ENCODE results near the gene STAT5A.

The STAT5A gene

DNA sequence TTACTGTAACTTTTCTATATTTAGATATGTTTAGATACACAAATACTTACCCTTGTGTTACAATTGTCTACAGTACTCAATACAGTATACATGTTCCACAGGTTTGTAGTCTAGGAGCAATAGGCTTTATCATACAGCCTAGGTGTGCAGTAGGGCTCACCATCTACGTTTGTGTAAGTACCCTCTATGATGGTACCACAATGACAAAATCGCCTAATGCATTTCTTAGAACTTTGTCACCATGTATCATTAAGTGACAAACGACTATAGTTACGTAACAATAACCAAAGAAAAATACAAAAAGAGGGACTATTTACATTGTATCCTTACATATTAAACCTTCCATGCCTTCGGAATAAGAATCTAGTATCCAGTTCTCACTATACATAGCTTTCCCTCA lies 20.1 kb upstream of the STAT5A start:
- DNase-seq (ENCODE audit: low read depth in 2 of 2) = no peak

DNA sequence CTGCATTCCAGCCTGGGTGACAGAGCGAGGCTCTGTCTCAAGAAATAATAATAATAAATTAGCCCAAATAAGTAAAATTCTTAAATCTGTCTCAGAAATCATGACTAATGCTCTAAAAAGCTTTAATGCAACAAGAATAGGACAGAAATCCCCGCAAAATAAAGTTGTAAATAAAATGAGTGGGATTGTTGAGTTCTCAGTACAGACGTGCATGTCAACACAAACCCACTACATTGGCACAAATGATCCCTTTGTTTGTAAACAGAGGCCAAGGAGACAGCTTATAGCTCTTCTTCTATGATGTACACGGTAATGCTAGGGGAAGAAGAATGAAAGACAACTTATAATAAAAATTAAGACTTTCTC lies 18.1 kb upstream of the STAT5A start:
- no peak for DNase-seq (ENCODE audit: low read depth in 2 of 2)

DNA sequence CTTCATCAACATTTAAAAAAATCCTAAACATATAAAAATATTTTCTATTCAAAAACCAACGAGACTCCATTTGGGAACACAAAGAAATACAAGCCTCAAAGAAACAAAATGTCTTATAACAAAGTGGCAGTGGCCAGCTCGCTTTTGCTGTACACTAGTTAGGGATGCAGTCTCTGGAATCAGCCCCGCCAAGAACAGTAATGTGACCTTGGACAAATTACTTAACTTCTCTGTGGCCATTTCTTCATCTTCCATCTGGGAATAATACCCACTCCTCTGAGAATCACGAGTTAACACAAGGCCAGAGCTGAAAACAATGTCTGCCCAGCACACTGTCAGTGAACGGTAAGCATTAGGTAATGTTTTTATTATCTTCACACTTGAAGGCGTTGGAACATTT lies 17.7 kb upstream of the STAT5A start:
- no peak for DNase-seq (ENCODE audit: low read depth in 2 of 2)

DNA sequence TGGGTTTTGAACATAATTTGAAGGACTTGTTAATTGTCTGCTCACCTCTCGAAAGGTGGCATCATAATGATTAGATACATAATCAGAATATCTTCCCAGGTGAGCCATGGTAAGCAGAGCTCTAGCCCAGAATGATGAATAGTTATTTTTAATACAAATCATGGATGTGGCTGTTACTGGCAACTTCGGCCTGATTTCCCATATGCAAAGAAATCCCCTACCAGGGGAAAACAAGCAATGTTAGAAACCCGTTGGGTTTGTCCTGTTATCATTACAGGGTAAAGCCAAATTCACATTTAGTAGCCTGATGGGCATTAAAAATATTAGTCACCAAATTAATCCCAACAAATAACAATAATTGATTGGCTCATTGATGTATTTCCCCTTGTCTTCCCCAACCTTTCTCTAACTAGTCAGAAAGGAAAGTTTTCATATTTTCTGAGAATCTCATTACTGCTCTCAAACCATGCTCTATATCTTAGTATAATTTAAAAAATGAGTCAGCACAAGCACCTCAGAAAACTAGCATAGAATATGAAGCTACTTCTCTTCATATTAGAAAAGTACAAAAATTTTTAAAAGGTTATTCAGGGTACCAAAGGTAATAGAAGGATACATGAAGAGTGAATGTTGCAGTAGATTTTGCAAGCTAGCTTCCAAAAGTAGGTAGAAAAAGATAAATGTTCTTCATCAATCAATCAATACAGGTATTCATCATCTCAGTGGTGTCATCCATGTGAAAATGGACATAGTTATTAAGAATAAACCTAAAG lies 17.1 kb upstream of the STAT5A start:
- no peak for DNase-seq (ENCODE audit: low read depth in 2 of 2)

DNA sequence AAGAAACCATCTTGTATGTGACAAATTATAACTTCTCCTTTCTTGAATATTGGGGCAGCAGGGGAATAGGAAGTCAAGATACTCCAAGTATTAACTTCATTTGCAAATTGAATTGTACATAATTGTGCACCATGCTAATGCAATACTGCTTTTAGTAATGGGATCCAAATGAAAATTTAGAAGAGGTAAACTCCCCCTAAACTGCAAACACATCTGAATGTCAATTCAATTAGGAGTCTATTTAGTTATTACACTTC lies 16.6 kb upstream of the STAT5A start:
- no peak for DNase-seq (ENCODE audit: low read depth in 2 of 2)

DNA sequence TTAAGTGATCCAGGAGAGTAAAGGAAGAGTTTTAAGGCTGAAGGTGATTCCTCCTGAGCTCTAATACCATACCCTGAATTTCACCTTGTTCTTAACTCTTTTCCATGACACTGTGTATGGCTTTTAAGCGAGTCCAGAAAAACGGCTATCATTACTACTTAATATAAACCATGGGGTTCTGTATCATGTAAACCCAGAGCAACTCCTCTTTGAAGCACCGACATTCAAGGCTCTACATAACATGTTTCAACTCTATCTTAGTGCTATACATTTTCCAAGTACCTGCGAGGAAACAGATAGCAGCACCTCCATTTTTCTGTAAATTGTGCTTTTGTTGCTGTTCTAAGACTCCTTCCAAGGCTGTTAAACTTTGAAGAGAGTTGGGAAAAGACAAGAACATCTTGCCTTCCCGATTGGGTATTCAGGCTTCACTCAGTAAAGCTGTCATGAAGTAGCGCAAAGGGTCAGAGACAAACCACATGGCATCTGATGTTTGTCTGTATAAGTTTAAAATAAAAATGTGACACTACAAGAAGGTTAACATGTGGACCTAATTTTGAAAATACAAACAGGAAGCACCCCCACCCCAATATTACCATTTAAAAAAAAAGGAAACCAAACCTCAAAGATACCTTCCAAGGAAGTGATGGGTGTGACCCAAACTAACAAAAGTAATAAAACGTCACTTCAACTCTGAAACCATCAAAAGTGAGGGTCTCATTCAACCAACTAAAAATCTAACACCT lies 16.0 kb upstream of the STAT5A start:
- DNase-seq (ENCODE audit: low read depth in 2 of 2) = no peak

DNA sequence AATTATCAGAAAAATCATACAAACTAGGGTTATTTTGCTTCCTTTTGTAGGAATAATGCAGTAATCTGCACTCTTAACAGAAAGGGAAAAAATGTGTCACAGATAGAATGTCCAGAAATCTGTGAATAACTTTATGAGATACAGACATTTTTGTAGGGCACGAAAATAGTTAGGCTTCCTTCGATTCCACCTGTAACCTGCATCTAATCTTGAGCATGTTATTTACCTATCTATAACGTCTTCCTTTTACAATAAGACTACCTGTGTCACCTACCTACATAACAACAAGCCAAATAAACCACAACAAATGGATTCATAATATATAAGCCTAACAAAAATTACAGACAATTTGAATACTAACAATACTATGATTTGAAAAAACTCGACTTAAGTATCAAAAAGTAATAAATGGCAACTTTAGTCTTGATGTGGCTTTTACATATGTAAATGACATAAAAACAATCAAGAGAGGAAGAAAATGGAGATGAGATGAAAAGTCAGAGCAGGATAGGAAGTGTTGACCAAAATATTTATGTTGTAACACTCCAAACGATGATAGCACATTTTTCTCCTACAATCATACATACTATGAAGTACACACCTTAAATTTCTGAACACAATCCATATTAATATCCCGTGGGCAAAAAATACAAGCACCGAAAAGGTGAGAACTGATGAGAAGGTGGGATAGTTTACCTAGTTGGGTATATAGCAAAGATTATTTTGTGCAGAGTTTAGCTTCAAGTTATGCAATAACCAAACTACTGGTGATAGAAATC lies 14.6 kb upstream of the STAT5A start:
- no peak for DNase-seq (ENCODE audit: low read depth in 2 of 2)

DNA sequence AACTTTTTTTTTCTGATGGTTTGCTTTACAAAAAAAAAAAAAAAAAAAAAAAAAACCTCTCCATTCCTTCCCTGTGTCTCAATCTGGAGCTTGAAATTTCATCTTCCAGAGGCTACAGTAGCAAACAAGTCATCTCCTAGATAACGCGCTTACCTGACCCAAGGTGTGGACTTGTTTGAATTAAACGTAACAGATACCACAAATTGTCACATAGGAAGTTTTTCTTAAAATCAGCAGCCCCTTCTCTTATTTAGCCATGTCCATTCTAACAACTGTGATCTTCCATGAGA lies 14.1 kb upstream of the STAT5A start:
- DNase-seq (ENCODE audit: low read depth in 2 of 2) = no peak

DNA sequence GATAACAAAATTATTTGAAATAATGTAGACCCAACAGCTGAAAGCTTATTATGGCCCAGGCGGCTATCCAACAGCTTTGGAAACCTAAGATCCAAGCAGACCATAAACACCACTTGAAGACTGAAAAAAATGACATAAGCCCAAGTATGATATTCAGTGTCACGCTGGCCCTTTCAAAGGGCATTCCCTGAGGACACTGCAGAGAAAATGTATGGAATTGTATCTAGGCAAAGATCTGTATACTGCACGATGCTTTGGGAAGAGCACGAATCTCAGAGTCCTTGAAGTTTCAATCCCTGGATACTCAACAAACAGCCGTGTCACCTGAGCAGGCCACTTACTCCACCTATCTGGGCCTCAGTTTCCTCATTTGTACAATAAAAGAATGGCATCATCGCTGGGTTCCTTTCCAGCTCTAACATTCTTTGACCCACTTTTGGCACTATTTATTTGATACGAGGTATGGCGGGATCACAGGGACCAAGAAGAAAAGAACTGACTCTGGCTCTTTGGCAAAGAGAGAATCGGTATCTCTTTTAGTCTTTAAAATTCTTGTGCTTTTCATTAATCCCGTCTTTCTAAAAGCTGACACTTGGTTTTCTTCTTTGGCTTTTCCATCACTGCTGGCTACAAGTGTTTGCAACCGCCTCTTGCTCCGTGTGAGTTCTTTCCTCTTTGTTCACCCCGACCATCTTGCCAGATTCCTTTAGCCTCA lies 13.3 kb upstream of the STAT5A start:
- DNase-seq (ENCODE audit: low read depth in 2 of 2) = no peak

DNA sequence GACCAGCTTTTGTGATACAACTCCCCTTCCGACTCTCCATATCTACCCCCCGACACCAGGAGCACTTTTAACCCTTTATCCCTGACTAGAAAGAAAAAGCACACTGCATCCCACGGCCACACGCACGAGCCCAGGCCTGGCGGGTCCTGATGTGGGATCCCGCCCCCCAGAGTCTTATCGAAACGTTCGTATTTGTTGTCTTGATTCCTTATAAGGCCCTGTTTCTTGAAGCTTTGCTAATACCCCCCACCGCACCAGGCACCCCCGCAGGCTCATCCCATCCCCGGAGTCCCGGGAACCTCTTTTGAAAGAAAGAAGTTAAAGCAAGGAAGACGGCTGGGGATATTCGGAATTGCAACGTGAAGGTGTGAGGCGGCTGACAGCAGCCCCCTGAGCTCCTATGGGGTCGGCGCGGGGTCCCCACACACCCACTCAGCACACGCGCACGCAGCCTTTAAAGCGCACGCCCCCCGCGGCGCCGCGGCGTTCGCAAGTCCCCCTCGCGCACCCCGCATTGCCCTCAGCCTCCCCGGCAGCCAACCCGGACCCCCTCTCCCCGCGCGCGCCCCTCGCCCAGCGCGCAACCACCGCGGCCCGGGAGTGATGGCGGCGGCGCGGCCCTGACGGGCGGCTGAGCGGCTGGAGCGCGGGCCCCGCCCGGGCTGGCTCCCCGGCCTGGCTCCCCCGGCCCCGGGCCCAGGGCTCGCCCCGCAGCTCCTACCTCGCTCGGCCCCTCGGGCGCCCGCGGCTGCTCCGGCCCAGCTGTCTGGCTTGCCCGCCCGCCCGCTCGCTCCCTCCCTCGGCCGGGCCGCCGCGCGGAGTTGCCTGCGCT lies 12.6 kb upstream of the STAT5A start:
- no peak for DNase-seq (ENCODE audit: low read depth in 2 of 2)

DNA sequence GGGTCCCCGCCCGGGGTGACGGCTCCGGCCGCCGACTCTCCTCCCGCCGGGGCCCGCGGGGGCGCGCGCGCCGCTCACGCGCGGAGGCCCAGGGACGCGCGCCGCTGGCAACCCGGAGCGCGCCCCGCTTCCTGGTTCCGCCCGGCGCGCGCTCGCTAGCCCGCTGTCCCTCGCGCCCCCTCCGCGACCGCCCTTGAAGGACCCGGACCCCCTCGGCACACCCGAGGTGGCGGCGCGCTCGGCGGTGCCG lies 12.0 kb upstream of the STAT5A start, which contains the start of gene STAT5B:
TSS of gene STAT5B (minus strand) at position 33 of the 250 bp plus-strand sequence. CDS start 44,264 bp downstream, outside the sequence.
- no peak for DNase-seq (ENCODE audit: low read depth in 2 of 2)

DNA sequence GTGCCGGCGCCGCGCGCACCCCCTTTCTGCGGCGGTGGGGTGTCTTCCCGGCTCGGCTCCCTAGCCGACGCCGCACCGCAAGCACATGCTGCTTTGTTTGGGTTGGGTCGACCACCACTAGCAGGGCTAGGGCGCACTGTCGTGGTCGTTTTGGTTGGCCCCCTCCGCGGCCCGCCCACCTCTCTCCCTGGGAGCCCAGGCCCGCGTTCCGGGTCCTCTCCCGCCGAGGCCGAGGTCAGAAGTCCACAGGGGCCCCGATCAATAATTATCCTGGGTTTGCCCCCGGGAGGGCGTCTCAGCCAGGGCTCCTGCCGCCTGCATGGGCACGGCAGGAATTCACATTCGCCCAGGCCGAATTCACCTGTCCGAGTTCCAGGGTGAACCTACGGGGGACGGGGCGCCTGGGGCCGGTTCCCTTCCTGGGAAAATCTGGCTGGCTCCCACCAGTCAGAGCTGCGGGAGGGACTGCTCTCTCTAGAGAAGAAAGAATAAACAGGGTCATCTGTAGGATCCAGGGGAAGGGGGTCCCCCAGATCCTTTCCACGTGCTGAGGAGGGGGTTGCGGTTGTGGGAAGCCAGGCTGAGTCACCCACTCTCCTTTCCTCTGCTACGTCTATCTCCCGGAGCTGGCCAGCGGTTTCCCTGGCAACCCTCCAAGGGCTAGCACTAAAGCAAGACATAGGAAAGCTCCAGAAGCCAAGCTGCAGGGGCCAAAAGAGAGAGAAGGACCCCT lies 11.5 kb upstream of the STAT5A start:
- DNase-seq (ENCODE audit: low read depth in 2 of 2) = peak; percentile 48 to 57

DNA sequence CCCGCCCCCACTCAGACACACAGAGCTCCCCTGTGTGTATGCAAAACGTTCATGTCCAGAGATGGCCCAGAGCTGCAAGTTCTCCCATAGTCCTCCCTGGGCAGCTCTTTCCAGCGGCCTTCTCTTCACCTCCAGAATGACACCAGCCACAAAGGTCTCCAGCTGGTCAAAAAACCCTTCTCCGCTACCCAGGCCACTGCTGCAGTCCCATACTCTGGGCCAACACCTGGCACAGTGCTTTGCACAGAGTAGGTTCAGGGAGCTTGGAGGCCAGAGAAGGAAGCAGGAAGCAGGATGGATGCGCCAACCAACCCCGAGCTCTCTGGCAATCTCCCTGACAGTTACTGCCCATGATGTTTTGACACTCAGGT lies 11.0 kb upstream of the STAT5A start:
- no peak for DNase-seq (ENCODE audit: low read depth in 2 of 2)

DNA sequence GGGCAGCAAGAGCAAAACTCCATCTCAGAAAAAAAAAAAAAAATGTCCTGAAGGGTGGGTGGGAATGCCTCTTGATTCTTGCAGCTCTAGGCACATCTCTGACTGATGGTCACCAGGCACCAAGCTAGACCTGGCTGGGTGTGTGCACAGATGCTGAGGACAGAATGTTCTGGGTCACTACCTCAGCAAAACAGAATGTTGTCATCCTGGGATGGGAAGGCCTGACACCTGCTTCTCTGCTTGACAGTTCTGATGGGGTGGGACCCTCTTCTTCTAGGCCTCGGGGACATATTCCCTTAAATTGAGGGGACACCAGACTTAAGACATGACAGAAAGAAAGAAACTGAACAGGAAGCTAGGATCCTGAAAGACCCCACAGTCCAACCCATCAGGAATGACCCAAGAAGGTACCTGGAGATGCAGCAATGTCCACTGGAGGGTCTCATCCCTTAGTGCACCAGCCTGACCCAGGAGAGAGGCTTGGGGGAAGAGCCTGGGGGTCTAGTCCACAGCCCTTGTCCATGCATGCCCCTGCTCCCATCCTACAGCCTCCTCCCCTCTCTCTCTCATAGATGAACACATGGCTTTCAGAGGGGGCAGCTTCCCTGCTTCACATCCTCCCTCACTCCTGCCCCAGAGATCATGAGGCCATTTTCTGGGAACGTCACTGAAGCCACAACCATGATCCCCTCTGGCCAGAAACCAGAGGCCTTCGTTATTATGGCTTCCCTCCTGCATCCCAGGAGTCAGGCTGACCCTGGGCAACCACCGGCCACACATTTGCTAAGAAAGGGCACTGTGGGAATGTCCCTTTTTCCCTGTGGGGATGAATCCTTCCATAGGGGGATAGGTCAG lies 8.3 kb upstream of the STAT5A start:
- DNase-seq (ENCODE audit: low read depth in 2 of 2) = no peak

DNA sequence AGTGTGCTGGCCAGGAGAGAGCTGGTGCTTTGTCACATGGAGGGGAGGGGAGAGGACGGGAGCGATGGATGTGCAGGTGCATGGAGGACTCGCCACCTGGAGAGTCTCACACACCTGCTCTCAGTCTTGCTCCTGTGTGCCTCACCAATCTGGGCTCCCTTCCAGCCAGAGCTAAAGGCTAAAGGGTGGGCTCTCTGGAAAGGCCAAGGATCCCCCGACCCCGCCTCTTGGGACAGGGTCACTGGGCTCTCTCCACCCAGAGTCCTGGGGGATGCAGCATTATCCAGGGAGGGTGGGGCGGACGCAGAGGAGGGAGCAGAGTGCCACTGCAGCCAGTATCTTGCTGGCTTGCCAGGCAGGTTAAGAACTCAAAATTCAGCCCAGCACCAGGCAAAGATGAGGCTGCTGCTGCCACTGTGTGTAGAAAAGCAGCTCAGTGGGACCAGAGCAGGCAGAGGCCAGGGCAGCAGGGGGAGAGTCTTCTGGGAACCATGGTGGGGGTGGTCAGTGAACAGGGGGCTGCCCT lies 6.7 kb upstream of the STAT5A start:
- no peak for DNase-seq (ENCODE audit: low read depth in 2 of 2)

DNA sequence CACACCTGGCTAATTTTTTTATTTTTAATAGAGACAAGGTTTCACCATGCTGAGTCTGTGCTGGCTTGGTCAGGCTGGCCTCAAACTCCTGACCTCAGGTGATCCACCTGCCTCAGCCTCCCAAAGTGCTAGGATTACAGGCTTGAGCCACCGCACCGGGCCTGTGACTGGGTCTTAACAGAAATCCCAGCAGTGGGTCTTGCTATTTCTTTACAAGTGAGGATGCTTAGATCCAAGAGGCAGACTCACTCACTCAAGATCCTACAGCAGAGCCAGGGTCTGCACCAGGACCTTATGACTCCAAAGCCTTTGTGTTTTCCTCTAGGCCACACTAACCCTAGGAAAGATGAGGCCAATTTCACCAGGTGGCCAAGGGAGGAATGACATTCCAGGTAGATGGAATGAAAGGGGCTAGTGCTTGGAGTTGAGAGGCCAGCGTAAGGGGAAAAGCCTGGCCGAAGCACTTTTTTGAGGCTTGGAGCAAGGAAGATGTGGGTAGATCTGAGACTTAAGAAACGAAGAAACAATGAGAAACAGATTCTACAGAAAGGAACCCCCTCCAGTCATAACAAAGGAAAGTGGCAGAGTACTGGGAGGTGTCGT lies 5.7 kb upstream of the STAT5A start:
- DNase-seq (ENCODE audit: low read depth in 2 of 2) = no peak

DNA sequence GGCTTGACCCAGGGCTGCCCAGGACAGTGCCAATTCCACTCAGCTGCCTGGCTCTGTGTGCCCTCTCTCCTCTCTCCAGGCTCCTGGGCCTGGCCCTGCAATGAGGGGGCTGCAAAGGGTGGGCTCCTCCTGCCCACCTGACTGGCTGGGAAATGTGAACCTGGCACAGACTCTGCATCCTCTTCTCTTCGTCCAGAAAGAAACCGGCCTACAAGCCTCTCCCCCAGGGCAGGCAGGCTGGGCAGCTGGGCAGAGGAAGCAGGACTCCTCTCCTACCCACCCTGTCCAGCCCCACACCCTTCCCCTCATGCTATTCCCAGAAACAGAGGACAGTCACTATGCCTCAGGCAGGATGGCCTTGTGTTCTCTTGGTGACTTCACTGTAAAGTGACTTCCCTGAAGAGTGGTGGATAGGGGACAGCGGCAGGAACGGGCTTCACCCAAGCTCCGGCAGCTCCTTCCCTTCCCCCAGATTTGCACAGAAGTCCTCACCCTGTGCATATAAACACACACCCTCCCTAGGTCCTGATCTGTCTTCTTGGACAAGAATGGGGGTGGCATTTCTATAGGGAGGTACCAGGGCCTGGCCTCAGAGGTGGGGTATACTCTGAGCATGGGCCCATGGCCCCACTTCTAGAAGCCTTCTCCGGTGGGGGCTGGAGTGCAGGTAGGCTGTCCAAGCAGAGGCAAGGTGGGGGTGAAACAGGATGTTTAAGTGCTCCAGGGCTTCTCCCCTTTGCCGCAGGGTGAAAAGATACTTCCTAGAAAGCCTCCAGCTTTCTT lies 4.9 kb upstream of the STAT5A start:
- no peak for DNase-seq (ENCODE audit: low read depth in 2 of 2)

DNA sequence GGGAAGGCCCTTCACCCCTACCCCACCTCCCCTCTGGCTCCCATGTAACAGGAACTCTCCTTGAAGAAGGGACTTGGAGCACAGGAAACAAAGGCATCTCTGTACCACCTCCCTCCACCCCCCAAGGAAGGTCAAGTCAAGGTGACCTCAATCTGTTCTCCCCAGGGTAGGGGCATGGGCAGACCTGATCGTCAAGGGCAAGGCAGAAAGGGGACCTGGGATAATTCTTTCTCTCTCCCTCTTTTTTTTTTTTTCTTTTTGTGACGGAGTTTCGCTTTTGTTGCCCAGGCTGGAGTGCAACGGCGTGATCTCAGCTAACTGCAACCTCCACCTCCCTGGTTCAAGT lies 4.3 kb upstream of the STAT5A start:
- no peak for DNase-seq (ENCODE audit: low read depth in 2 of 2)

DNA sequence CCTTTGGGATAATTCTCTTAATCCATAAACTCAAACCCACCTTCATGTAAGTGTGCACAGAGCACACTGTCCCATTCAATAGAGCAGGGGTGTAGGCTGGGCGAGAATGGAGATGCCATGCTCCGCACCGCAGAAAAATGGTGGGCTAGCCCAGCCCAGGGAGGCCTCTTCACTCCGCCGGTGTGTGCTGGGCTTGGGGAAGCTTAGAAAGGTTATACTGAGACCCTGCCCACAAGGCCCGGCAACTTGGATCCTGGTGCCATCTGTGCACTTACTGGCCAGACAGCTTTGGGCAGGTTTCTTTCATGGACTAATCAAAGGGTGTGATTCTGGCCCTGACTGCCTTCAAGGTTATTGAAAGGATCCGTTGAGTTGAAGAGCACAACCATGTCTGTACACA lies 3.7 kb upstream of the STAT5A start:
- DNase-seq (ENCODE audit: low read depth in 2 of 2) = no peak
